CD4-positive, alpha-beta T cell treated with Interleukin-17A for 1 hour (primary cell): ENCODE measurements around the gene SLCO3A1.
"Not testable (repeated sequence)": the region's sequence is repeated elsewhere in the genome, so short reads cannot be mapped to it uniquely, and the experiment has no call there.

Experiments
- DNase-seq: peaks from one replicate; pipeline ENCODE4 v3.0.0-alpha.2; 2020

Gene SLCO3A1

GRCh38 chr15:92044203-92044909 is 190.8 kb downstream of the SLCO3A1 start:
- no peak for DNase-seq

DNA sequence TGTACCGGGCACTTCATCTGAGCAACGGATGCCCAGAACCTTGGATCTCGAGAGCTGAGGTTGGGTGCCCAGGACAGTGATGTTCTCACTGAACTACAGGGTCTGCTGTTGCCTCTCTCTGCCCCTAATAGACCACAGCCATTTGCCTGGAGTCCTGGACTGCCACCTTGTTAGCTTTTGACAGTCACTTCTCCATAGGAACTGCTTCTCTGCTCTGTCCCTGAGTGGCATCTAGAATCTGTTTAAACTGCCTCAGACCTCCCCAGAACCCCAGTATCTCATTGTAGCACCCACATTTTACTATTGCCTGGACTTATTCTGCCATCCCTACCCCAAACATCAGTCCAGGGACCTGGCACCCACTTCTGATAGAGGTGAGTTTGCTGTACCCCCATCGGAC is 194.4 kb downstream of the SLCO3A1 start:
- no peak for DNase-seq

DNA sequence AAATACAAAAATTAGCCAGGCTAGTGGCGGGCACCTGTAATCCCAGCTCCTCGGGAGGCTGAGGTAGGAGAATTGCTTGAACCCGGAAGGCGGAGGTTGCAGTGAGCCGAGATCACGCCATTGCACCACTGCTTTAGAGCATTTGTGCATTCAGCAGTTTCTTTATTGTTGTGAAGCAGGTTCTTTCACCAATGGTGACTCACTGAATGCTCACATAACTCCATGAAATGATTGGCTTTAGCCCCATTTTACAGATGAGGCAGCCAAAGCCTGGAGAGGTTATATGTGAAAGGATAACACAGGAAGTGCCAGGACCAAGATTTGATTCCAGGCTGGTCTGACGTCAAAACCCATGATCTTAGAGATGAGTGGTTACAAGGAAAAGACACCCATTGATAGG is 195.2 kb downstream of the SLCO3A1 start:
- no peak for DNase-seq

DNA sequence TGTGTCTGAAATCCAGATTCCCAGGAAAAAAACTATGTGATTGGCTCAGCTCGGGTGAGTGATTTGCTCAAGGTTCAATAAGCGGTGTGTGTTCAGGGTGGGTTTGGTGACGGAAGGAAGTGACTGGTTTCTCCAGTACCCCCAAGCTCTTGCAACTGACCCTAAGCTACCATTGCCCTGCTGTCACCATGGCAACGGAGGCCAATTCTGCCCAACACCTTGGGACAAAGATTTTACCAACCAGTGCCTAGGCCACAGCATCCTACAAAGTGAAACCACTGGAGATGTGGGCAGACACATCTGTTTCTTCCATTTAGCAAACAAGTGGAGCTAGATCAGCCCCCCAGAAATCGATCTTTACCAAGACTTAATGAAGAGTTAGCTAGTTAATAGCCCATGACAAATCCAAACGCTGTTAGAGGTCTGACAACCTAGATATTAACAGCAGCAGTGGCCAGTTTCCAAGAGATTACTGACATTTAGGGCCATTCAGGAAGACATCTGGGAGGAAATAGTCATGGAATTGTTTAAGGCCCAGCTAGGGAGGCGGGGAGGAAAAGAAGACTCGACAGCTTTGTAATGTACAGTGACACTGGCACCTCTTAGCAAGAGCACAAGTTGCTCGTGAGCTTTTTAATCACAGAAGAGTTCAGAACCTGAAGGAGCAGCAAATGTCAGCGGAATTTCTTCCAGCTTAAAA is 195.9 kb downstream of the SLCO3A1 start:
- no peak for DNase-seq

DNA sequence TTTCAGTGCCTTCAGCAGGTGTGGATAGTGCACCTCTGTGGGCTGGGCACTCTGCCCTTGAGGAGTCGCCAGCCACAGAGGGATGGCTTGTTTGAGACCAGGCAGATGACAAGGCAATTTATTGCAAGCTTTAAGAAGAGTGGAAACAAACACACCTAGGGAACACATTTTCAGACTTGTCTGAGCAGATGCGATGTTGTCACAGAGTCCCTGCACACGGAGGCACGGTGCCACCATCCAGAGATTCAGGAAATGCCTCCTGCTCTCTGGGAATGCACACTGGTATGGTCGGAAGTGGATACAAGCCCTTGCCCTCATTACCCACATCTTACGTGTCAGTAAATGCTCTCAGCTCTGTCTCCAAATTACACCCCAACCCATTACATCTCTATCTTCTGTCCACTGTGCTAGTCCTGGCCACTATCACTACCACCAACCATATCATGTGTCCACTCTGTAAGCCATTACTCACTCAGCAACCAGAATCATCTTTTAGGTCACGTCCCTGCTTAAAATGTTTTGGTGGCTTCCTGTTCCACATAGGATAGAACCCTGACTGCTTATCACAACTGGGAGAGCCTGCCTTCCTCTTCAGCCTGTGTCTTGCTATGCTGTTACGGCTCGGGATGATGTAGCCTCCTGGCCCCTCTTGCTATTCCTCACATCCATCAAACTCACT is 196.9 kb downstream of the SLCO3A1 start:
- DNase-seq: no peak

GRCh38 chr15:92051716-92052115 is 198.2 kb downstream of the SLCO3A1 start:
- DNase-seq: no peak

- DNase-seq: no peak
Measured at GRCh38 chr15:92053753-92054316, 200.3 kb downstream of the SLCO3A1 start.

- DNase-seq: no peak
Measured at GRCh38 chr15:92056875-92057274, 203.4 kb downstream of the SLCO3A1 start.

DNA sequence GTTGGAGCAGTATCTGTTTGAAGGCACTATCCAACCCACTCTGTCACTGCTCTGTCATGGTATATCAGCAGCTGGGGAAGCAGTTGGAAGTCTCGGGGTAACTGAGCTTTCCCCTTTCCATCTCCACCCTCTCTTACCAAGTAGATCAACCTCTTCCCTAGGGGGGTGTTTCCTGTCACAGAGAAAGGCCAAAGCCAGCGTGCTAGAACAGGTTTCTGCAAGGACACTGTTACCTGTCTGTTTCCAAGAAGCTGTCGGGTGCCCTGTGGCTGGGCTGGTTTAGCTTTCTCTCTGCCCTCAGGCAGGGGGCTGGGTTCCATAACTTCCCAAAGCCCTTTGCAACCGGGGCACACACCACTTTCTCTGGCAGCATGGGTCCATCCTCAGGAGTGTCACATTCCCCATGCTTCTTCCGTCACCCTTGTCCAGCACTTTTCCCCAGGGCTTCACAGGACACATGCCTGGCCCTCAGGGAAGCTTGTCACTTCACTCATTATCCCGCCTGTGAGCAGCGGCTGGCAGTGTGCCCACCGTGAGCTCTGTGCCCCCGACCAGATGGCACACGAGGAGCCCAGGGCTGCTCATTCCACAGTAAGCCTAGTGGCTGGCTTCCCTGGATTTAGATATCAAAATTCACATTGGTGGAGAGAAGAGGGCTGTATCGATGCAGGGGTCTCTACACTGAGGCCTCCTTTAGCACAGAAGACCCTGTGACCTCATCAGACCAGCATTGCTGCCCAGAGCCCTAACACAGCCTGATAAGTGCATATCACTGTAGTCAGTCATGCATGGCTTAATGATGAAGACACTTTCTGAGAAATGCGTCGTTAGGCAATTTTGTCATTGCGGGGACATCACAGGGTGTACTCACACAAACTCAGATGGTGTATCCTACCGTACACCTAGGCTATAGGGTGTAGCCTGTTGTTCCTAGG is 205.8 kb downstream of the SLCO3A1 start:
- no peak for DNase-seq

GRCh38 chr15:92059971-92060311 is 206.4 kb downstream of the SLCO3A1 start:
- DNase-seq: not testable (repeated sequence)

DNA sequence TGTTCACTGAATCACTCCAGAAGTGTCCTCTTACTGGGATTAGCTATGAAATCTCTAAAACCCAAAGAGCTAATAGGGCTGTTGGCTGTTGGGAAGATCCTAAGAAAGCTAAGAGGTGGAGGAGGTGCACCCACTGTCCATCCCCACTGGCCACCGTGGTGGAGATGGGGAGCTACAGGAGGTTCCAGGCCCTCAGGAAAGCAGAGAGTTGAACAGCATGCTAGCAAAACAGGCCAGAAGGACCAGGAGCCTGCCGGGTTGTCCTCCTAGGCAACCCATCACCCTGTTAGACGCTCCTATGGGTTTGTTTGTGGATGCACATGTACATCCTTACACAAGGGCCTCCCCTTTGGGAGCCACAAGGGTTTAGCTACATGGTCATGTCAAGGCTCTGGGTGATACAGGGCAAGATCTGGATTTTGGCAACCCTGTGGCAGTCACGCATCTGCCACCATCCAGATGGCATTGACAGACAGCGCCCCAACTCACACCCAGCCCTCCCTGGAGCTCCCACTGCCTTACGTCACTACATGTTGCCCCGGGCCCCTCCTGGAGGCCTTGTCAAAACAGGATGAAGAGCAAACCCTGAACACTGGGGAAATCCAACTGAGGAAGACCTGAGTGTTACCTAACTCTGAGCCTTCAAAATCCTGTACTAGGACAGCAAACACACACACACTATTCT is 208.1 kb downstream of the SLCO3A1 start:
- DNase-seq: no peak

- DNase-seq: no peak
Measured at GRCh38 chr15:92062505-92062904, 209.0 kb downstream of the SLCO3A1 start.

DNA sequence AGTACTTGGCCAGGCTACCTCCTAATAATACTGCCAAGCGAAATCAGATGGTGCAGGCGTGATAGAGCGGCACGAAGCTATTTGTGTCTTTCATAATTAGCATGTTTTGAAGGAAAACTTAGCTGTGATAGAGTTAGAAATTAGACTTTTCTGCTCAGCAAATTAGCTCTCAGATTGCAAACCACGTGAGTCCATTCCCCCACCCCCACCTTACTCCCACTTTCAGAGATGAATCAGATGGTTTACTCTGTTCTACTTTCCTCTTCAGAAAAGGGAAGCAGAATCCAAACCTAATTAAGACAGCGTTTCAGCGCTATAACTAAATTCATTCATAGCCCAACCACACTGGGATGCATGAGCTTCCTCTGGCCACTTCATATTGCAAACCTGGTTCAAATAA is 214.6 kb downstream of the SLCO3A1 start:
- DNase-seq: no peak

GRCh38 chr15:92069308-92070250 is 216.1 kb downstream of the SLCO3A1 start:
- peak; percentile 45 for DNase-seq

DNA sequence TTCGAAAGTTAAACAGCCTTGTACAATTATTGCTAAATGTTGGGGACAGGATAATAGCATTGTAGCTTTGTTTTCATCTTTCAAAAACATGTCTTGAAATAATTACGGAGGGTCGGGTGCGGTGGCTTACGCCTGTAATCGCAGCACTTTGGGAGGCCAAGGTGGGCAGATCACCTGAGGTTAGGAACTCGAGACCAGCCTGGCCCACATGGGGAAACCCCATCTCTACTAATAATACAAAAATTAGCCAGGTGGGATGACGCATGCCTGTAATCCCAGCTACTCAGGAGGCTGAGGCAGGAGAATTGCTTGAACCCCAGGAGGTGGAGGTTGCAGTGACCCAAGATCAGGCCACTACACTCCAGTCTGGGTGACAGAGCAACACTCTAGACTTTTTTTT is 216.7 kb downstream of the SLCO3A1 start:
- not testable (repeated sequence) for DNase-seq

- DNase-seq: no peak
Measured at GRCh38 chr15:92071045-92071634, 217.6 kb downstream of the SLCO3A1 start.

DNA sequence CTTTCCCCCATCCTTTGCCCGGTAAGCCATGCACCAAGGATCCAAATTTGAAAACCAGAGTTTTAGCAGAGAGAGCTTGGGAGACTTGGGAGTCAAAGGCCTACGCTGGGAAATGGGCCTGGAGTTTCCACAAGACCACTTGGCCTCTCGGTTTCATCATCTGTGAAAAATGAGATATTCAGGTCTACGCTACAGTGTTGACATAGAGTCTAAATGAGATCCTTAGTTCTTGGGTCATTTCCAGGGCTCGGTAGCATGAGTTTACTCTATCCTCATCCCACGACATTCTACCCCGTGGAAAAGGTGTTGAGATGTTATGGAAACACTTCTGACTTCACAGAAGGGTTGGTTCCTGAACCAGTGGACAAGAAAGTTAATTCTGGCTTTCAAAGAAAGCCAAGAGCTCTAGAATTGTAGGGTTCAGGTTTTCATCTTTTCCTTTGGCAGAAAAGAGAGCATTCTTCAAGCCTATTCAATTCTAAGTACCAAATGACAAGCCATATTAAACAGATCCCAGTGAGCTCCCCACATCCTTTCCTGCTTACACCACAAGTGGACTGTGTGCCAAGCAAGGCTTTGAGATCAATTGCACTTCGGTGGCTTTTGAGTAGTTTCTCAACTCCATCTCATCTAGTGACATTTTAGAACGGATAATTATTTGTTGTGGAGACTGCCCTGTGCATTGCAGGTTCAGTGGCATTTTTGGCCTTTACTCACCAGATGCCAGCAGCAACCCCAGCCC is 219.7 kb downstream of the SLCO3A1 start:
- no peak for DNase-seq

DNA sequence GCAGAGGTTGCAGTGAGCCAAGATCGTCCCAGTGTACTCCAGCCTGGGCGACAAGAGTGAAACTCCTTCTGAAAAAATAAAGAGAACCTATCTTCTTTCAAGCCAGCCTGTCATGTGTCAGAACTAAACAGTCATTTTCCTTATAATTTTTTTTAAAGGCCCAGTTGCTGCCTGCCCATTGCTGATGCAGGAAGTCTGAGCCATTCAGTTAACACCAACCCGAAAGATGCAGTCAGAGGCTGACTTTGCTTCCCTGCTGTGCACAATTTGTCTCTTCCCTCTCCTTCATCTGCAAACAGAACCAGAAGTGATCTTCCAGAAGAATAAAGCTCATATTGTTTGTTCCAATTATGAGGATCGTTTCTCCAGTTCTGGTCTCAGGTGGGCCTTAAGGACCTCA is 220.6 kb downstream of the SLCO3A1 start:
- DNase-seq: no peak

- no peak for DNase-seq
Measured at GRCh38 chr15:92074646-92075045, 221.1 kb downstream of the SLCO3A1 start.

DNA sequence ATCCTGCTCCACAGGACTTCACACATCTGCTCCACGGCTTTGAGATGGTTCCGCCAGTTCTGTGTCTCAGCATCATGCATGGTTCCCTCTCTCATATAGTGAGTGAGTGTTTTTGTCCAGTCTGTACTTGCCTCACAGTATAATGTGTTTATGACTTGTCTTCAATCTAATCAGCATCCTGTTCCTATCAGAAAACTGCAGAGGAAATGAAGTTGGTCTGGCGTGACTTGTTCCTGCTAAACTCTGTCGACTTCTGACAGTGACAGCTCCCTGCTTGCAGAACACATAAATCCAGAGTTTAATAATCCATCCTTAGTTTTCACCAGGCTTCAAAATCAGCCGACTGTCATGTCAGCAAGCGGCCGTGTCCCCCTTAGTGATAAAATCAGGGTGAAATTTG is 222.3 kb downstream of the SLCO3A1 start:
- no peak for DNase-seq
